GM23248 (cell line): ENCODE measurements around the gene MACROD2.

Experiments used
- EZH2 ChIP-seq: fragments of 200-600 bp; sonication (generic); IDR thresholded peaks from 2 replicates; pipeline ENCODE4 v1.6.1; 2018; ENCODE audit warnings: antibody characterized with exemption, mild to moderate bottlenecking; ENCODE audit not compliant: insufficient read depth, poor library complexity, severe bottlenecking
- EZH2phosphoT487 ChIP-seq: fragments of 200-600 bp; sonication (generic); IDR thresholded peaks from 2 replicates; pipeline ENCODE4 v1.6.1; 2018; ENCODE audit warnings: antibody characterized with exemption, moderate library complexity, mild to moderate bottlenecking, low read depth; ENCODE audit not compliant: insufficient read depth

- TF ChIP-seq EZH2phosphoT487, result no peak
- no peak for TF ChIP-seq EZH2
Measured at GRCh38 chr20:14333721-14334120, 338.4 kb downstream of the MACROD2 start.
